Fibroblast of lung (primary cell): ENCODE data around the gene EPHB2. TPM values are rescaled to one million over a fixed set of nuclear protein-coding genes. Genes with fewer than 3 reads are reported as not detected.
A peak's percentile ranks its signal among the peaks of the same experiment; 100 is the strongest.

Source experiments
- DNase-seq, 2 donors: peaks; one replicate each; pipeline versions ENCODE4 v3.0.0 to v3.0.0-alpha.2; 2010; ENCODE audit warnings: low read depth in 2 of 2
- H2AFZ ChIP-seq: 2 replicates; pipeline ENCODE4 v1.5.1; 2012; ENCODE audit warnings: low read length, control low read depth, inconsistent platforms
- H3K27ac ChIP-seq: 2 replicates; pipeline ENCODE4 v1.5.1; 2011; ENCODE audit warnings: low read length, control low read depth; ENCODE audit not compliant: insufficient read depth
- H3K27me3 ChIP-seq: 2 replicates; pipeline ENCODE4 v1.5.1; 2011; ENCODE audit warnings: mild to moderate bottlenecking, low read length; ENCODE audit not compliant: control insufficient read depth, insufficient read depth
- H3K36me3 ChIP-seq: 2 replicates; pipeline ENCODE4 v1.5.1; 2011; ENCODE audit warnings: low read length; ENCODE audit not compliant: control insufficient read depth, insufficient read depth
- H3K4me1 ChIP-seq: 2 replicates; pipeline ENCODE4 v1.5.1; 2011; ENCODE audit warnings: low read length; ENCODE audit not compliant: control insufficient read depth, insufficient read depth; ENCODE audit errors: extremely low read depth
- H3K4me2 ChIP-seq: 2 replicates; pipeline ENCODE4 v1.5.1; 2011; ENCODE audit warnings: low read length, control low read depth; ENCODE audit not compliant: insufficient read depth; ENCODE audit errors: extremely low read depth
- H3K4me3 ChIP-seq, 4 experiments: fragments of 200-600 bp in 1 of 4; sonication (generic) in 1 of 4; replicated peaks in 1 of 4; 2 replicates each; pipeline ENCODE4 v1.5.1; 2011 to 2016; ENCODE audit warnings: low read length in 4 of 4, low read depth in 3 of 4, mild to moderate bottlenecking in 3 of 4, control low read depth in 2 of 4, inconsistent platforms in 1 of 4, mixed read lengths in 1 of 4; ENCODE audit not compliant: insufficient read depth in 1 of 4; ENCODE audit errors: control extremely low read depth in 1 of 4
- H3K79me2 ChIP-seq: 2 replicates; pipeline ENCODE4 v1.5.1; 2012; ENCODE audit warnings: mild to moderate bottlenecking, low read length, inconsistent platforms; ENCODE audit not compliant: control insufficient read depth, insufficient read depth
- H3K9ac ChIP-seq: 2 replicates; pipeline ENCODE4 v1.5.1; 2011; ENCODE audit warnings: mild to moderate bottlenecking, low read length, control low read depth; ENCODE audit not compliant: insufficient read depth
- H3K9me3 ChIP-seq: 2 replicates; pipeline ENCODE4 v1.5.1; 2012; ENCODE audit warnings: low read depth, low read length; ENCODE audit not compliant: control insufficient read depth, insufficient read depth
- H4K20me1 ChIP-seq: 2 replicates; pipeline ENCODE4 v1.5.1; 2011; ENCODE audit warnings: low read length; ENCODE audit not compliant: control insufficient read depth, insufficient read depth; ENCODE audit errors: extremely low read depth
- CTCF ChIP-seq, 2 donors: IDR thresholded peaks in 1 of 2; conservative IDR thresholded peaks in 1 of 2; 1 replicate in 1 of 2; 2 replicates in 1 of 2; pipeline ENCODE4 v1.5.1; 2011 to 2012; ENCODE audit warnings: low read length in 2 of 2, control low read depth in 1 of 2, inconsistent platforms in 1 of 2, low read depth in 1 of 2, mild to moderate bottlenecking in 1 of 2
- EZH2 ChIP-seq: IDR thresholded peaks from 2 replicates; pipeline ENCODE4 v1.5.1; 2012; ENCODE audit warnings: low read length, control low read depth, mild to moderate bottlenecking; ENCODE audit errors: missing control alignments
- polyA plus RNA-seq, 2 donors: library from polyadenylated mRNA; depleted of rRNA in 1 of 2; stranded (reverse) in 1 of 2; unstranded in 1 of 2; fragments of >200 nt; gene quantifications; 2 replicates each; pipeline ENCODE4 v1.2.1, GENCODE V29; 2011 to 2012; ENCODE audit warnings: missing spikeins in 1 of 2
- total RNA-seq: library from RNA; depleted of rRNA; stranded (reverse); fragments of >200 nt; gene quantifications from 2 replicates; pipeline ENCODE4 v1.2.1, GENCODE V29; 2014

EPHB2 gene
- total and polyA plus RNA-seq, 2 donors (not counting 1 experiment from before 2014, with no cell fraction given) = 4.1 to 11.2 TPM

- Histone ChIP-seq H3K4me3 (no peak overlapping the region), H3K9me3 (no peaks in the 10 kb centered on the region), H2AFZ (no peak overlapping the region), H3K27ac (no peak overlapping the region), H4K20me1 (no peaks in the 10 kb centered on the region), H3K4me2 (no peak overlapping the region), H3K4me1 (no peaks in the 10 kb centered on the region), H3K27me3 (no peaks in the 10 kb centered on the region), H3K36me3 (no peaks in the 10 kb centered on the region), H3K9ac (no peak overlapping the region), H3K79me2 (no peaks in the 10 kb centered on the region)
- DNase-seq = peak; percentile 46 to 58
- no peak for TF ChIP-seq CTCF (conservative IDR thresholded peaks at IDR 0.05 in 1 of 2, IDR thresholded peaks at IDR 0.05 in 1 of 2; ENCODE audit: low read depth in 1 of 2, low read length in 2 of 2)
- no peak for TF ChIP-seq EZH2
Measured at GRCh38 chr1:22814176-22815042, 103.8 kb downstream of the EPHB2 start.

- H4K20me1 ChIP-seq = no peaks in the 10 kb centered on the region
- TF ChIP-seq CTCF (conservative IDR thresholded peaks at IDR 0.05 in 1 of 2, IDR thresholded peaks at IDR 0.05 in 1 of 2; ENCODE audit: low read depth in 1 of 2, low read length in 2 of 2) (no peak), EZH2 (no peak)
- no peaks in the 10 kb centered on the region for H3K27me3 ChIP-seq
- no peak overlapping the region for H3K4me2 ChIP-seq
- no peaks in the 10 kb centered on the region for H3K4me1 ChIP-seq
- H2AFZ ChIP-seq = no peak overlapping the region
- no peak for DNase-seq
- H3K9ac ChIP-seq = no peak overlapping the region
- no peak overlapping the region for H3K4me3 ChIP-seq
- H3K36me3 ChIP-seq = no peaks in the 10 kb centered on the region
- H3K9me3 ChIP-seq = no peaks in the 10 kb centered on the region
- no peak overlapping the region for H3K27ac ChIP-seq
- no peaks in the 10 kb centered on the region for H3K79me2 ChIP-seq
Measured at GRCh38 chr1:22815043-22815365, 104.4 kb downstream of the EPHB2 start.

DNA sequence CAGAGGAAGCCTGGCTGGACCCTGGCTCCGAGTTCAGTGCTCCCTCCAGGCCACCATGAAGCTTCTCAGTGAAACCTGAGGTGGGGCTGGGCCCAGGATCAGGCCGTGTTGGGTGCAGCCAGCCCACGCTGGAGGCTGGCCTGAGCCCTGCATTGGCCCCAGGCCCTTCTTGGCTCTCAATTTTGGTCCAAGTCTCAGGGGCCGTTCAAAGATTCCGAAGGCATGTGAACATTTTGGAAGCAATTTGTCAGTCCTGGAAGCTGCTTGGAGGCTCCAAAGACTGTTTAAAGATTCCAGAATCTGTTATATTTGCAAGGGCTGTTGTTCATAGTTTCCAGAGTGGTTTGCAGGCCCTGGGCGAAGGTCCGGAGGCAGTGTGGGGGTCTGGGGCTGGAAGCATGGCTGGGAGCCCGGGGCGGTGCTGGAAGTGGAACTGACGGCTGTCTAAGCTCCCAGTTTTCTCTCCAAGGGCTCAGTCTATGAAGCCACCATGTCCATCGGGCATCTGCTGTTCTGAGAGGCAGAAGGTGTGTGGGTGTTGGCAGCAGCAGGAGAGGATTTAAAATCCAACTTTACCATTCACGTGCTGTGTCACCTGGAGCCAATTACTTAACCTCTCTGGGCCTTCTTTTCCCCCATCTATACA lies 104.9 kb downstream of the EPHB2 start:
- no peak overlapping the region for H3K9ac ChIP-seq
- no peaks in the 10 kb centered on the region for H4K20me1 ChIP-seq
- H3K79me2 ChIP-seq = no peaks in the 10 kb centered on the region
- no peaks in the 10 kb centered on the region for H3K27me3 ChIP-seq
- no peaks in the 10 kb centered on the region for H3K36me3 ChIP-seq
- no peaks in the 10 kb centered on the region for H3K4me1 ChIP-seq
- no peak overlapping the region for H3K4me2 ChIP-seq
- no peak for DNase-seq
- no peaks in the 10 kb centered on the region for H3K9me3 ChIP-seq
- TF ChIP-seq EZH2 = no peak
- TF ChIP-seq CTCF (conservative IDR thresholded peaks at IDR 0.05 in 1 of 2, IDR thresholded peaks at IDR 0.05 in 1 of 2; ENCODE audit: low read depth in 1 of 2, low read length in 2 of 2) = no peak
- H3K4me3 ChIP-seq = no peak overlapping the region
- H2AFZ ChIP-seq = no peak overlapping the region
- no peak overlapping the region for H3K27ac ChIP-seq
